ENCODE measurements around the gene PCARE.

Gene PCARE

DNA sequence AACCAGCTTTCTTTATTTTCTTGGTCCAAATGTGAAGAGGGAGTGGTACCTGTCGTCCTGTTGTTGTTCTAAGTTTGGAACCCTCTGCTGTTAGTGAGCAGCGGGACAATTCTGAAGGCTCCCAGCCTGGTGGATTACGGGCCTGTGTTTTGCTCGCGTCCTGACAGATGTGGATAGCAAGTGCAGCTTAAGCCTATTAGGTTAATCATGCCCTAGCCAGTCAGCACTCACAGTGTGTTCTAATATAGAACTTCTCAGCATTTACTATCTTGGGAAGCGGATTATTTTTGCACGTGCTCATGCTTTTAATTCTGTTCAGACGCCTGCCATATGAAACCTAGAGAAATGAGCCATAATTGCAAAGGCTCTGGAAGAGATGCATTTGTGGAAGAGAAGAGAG, at the start of gene PCARE:
PCARE (minus strand) TSS at position 113 of the 400 bp plus-strand sequence. CDS start 262 bp downstream, outside the sequence.
- no peaks in the 10 kb centered on the region for H3K27me3 ChIP-seq (replicated peaks; ENCODE audit: control insufficient read depth, insufficient read depth, low read length)
- no peak for DNase-seq (ENCODE audit: extremely low read depth, insufficient read length)
- no peak within 1 kb of the TSS for H3K4me3 ChIP-seq (replicated peaks; ENCODE audit: low read depth, low read length)
- no peaks in the 10 kb centered on the region for H3K36me3 ChIP-seq (ENCODE audit: control insufficient read depth, insufficient read depth, low read length)
- no peak for TF ChIP-seq CTCF (IDR thresholded peaks at IDR 0.05; ENCODE audit: insufficient read depth, low read length, poor library complexity, severe bottlenecking)

DNA sequence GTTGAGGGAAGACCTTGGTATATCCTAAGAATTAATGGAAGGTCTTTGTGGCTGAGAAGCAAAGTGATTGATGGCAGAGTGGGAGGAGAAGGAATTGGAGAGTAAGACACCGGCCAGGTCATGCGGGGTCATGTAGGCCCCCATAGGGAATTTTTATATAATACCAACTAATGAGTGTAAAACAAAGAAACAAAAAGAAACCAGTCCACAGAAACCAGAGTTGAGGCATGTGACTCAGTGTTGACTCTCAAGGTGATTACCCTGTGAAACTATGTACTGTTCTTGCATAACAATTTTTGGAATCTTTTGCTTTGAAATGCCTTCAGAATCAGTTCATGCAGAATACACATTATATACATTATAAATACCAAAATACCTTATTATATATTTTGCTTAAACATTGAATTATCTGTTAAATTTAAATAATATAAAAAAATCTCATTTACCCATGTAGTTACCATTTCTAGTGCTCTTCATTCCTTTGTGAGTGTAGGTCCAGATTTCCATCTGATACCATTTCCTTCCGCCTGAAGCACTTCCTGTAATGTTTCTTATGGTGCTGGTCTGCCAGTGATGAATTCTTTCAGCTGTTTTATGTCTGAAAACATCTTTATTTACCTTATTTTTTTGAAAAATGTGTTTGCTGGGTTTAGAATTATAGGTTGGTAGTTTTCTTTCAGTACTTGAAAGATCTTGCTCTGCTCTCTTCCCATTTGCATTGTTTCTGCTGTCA, 49.5 kb upstream of the PCARE start:
- Histone ChIP-seq H3K27me3 (replicated peaks; ENCODE audit: control insufficient read depth, insufficient read depth, low read length) (no peaks in the 10 kb centered on the region), H3K36me3 (ENCODE audit: control insufficient read depth, insufficient read depth, low read length) (no peaks in the 10 kb centered on the region; the same call in 1 of the 2 replicates), H3K4me3 (replicated peaks; ENCODE audit: low read depth, low read length) (no peak overlapping the region)
- no peak for DNase-seq (ENCODE audit: extremely low read depth, insufficient read length)
- TF ChIP-seq CTCF (IDR thresholded peaks at IDR 0.05; ENCODE audit: insufficient read depth, low read length, poor library complexity, severe bottlenecking): no peak

DNA sequence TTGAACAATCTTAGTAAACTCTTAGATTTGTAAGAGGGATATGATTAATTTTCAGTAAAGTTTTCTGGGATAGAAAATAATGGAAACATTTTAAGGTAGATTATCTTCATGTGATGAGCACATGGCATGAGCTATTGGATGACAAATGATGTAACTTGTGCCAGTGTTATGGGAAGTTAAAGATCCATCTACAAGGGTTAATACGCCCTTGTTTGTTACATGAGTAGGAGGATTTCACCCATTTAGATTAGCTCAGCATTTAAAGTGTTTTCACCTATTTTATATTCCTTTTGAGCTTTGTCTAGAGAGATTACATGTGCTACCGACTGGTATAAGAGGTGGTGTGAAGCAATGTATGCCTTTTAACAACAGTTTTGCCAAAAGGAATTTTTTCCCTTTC, 46.5 kb upstream of the PCARE start:
- DNase-seq (ENCODE audit: extremely low read depth, insufficient read length): no peak
- Histone ChIP-seq H3K4me3 (replicated peaks; ENCODE audit: low read depth, low read length) (no peak overlapping the region), H3K36me3 (ENCODE audit: control insufficient read depth, insufficient read depth, low read length) (no peaks in the 10 kb centered on the region), H3K27me3 (replicated peaks; ENCODE audit: control insufficient read depth, insufficient read depth, low read length) (no peaks in the 10 kb centered on the region)
- no peak for TF ChIP-seq CTCF (IDR thresholded peaks at IDR 0.05; ENCODE audit: insufficient read depth, low read length, poor library complexity, severe bottlenecking)

- H3K4me3 ChIP-seq (replicated peaks; ENCODE audit: low read depth, low read length): no peak overlapping the region
These were observed 44.9 kb upstream of the PCARE start for GRCh38 chr2:29119211-29119610.

DNA sequence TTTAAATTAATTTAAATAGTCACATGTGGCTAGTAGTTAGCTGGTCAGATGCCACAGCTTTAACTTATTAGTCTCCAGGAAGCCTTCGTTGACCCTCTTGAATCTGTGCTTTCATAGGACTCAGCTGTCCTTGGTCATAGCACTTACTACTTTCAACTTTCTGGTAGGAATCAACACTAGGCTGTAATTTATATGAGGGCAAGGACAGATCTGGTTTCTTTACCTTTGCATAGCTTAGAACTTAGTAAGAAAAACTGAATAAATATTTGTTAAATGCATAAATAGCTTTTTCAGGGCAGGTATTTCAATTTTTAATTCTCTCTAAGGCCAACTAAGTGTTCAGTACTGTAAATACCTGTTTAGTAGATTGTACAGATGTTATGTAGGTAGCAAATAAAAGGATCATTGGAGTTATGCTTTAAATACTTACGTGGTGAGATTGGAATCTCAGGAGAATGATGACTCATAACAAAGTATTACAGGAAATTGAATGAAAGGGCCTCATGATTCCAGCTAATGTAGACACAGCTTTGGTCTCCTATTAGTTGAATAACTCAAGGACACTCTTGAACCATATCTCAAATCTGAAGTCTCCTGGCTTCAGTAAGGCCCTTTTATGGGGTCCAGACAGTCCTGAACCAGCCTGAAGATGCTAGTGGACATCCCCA, 43.4 kb upstream of the PCARE start:
- TF ChIP-seq CTCF (IDR thresholded peaks at IDR 0.05; ENCODE audit: insufficient read depth, low read length, poor library complexity, severe bottlenecking): no peak
- no peaks in the 10 kb centered on the region for H3K27me3 ChIP-seq (replicated peaks; ENCODE audit: control insufficient read depth, insufficient read depth, low read length)
- H3K4me3 ChIP-seq (replicated peaks; ENCODE audit: low read depth, low read length): no peak overlapping the region
- H3K36me3 ChIP-seq (ENCODE audit: control insufficient read depth, insufficient read depth, low read length): no peaks in the 10 kb centered on the region
- DNase-seq (ENCODE audit: extremely low read depth, insufficient read length): no peak

More at GRCh38 chr2:29119211-29119610, 44.9 kb upstream of the PCARE start:
- no peak for TF ChIP-seq CTCF (IDR thresholded peaks at IDR 0.05; ENCODE audit: insufficient read depth, low read length, poor library complexity, severe bottlenecking)
- Histone ChIP-seq H3K27me3 (replicated peaks; ENCODE audit: control insufficient read depth, insufficient read depth, low read length) (no peaks in the 10 kb centered on the region), H3K36me3 (ENCODE audit: control insufficient read depth, insufficient read depth, low read length) (no peaks in the 10 kb centered on the region)
- DNase-seq (ENCODE audit: extremely low read depth, insufficient read length): no peak
